ENCODE data around the gene AGAP1. TPM values are rescaled to one million over a fixed set of nuclear protein-coding genes. Genes with fewer than 3 reads are reported as not detected.

Gene AGAP1
- total RNA-seq, 1 donor from 2014 or later = 39.4 TPM

DNA sequence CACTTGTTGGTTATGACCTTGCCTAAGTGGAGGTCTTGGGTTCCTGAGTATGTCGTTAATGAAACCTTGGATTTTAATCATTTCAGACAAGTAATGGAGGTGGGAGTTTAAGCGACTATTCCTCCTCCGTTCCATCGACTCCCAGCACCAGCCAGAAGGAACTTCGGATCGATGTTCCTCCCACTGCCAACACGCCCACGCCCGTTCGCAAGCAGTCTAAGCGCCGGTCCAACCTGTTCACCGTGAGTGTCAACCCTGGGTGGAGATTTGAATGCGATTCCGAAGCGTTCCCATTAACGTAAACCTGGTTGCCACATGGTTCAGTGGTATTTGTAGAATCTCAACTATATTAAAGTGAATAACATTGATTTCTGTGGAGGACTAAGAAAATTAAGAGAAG lies 305.4 kb downstream of the AGAP1 start:
- Histone ChIP-seq H3K27ac (ENCODE audit: low read depth, low read length) (no peak overlapping the region), H3K36me3 (ENCODE audit: insufficient read depth, low read length) (no peaks in the 10 kb centered on the region), H2AFZ (ENCODE audit: low read depth, low read length) (no peak overlapping the region), H3K4me2 (ENCODE audit: low read length) (no peak overlapping the region), H3K4me3 (ENCODE audit: insufficient read depth, low read depth, low read length) (no peak overlapping the region), H3K27me3 (ENCODE audit: insufficient read depth, low read length) (no peaks in the 10 kb centered on the region), H4K20me1 (ENCODE audit: insufficient read depth, low read length) (peaks cover 7% of the 10 kb centered on the region), H3K4me1 (ENCODE audit: insufficient read depth, low read length) (no peaks in the 10 kb centered on the region), H3K9me3 (ENCODE audit: insufficient read depth, low read depth, low read length) (no peaks in the 10 kb centered on the region), H3K9ac (ENCODE audit: low read length) (no peak overlapping the region), H3K79me2 (ENCODE audit: insufficient read depth, low read length) (no peaks in the 10 kb centered on the region)
- Mint-ChIP-seq H3K4me3 (ENCODE audit: unreplicated experiment) (no peak overlapping the region), H3K9me3 (ENCODE audit: unreplicated experiment) (peaks cover 2% of the 10 kb centered on the region), H3K27me3 (ENCODE audit: low read depth, unreplicated experiment) (no peaks in the 10 kb centered on the region), H3K27ac (ENCODE audit: unreplicated experiment) (no peak overlapping the region), H3K4me1 (ENCODE audit: low read depth, unreplicated experiment) (no peaks in the 10 kb centered on the region), H3K36me3 (ENCODE audit: low read depth, unreplicated experiment) (peaks cover 22% of the 10 kb centered on the region)
- TF ChIP-seq EZH2 (IDR thresholded peaks at IDR 0.05; ENCODE audit: insufficient read depth, low read length) = no peak
- TF ChIP-seq, protein P1, sequence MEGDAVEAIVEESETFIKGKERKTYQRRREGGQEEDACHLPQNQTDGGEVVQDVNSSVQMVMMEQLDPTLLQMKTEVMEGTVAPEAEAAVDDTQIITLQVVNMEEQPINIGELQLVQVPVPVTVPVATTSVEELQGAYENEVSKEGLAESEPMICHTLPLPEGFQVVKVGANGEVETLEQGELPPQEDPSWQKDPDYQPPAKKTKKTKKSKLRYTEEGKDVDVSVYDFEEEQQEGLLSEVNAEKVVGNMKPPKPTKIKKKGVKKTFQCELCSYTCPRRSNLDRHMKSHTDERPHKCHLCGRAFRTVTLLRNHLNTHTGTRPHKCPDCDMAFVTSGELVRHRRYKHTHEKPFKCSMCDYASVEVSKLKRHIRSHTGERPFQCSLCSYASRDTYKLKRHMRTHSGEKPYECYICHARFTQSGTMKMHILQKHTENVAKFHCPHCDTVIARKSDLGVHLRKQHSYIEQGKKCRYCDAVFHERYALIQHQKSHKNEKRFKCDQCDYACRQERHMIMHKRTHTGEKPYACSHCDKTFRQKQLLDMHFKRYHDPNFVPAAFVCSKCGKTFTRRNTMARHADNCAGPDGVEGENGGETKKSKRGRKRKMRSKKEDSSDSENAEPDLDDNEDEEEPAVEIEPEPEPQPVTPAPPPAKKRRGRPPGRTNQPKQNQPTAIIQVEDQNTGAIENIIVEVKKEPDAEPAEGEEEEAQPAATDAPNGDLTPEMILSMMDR (IDR thresholded peaks at IDR 0.05; ENCODE audit: insufficient read depth, low read depth, low read length) = no peak
- DNase-seq (ENCODE audit: low read depth) = no peak
- no peak for FAIRE-seq

DNA sequence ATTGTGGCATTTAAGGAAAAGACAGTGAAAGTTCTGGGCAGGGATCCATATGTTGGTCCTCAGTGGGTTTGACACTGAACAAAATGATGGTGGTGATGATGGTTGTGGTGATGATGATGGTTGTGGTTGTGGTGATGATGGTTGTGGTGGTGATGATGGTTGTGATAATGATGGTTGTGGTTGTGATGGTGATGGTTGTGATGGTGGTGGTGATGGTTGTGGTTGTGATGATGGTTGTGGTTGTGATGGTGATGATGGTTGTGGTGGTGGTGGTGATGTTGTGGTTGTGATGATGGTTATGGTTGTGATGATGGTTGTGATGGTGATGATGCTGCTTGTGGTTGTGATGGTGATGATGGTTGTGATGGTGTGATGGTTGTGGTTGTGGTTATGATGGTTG lies 308.7 kb downstream of the AGAP1 start:
- no peaks in the 10 kb centered on the region for H3K27me3 Mint-ChIP-seq (ENCODE audit: low read depth, unreplicated experiment)
- Histone ChIP-seq H3K27ac (ENCODE audit: low read depth, low read length) (no peak overlapping the region), H3K4me2 (ENCODE audit: low read length) (no peak overlapping the region), H3K4me1 (ENCODE audit: insufficient read depth, low read length) (no peaks in the 10 kb centered on the region), H2AFZ (ENCODE audit: low read depth, low read length) (no peak overlapping the region), H3K27me3 (ENCODE audit: insufficient read depth, low read length) (no peaks in the 10 kb centered on the region), H3K9me3 (ENCODE audit: insufficient read depth, low read depth, low read length) (no peaks in the 10 kb centered on the region), H3K79me2 (ENCODE audit: insufficient read depth, low read length) (no peaks in the 10 kb centered on the region), H3K36me3 (ENCODE audit: insufficient read depth, low read length) (no peaks in the 10 kb centered on the region), H3K9ac (ENCODE audit: low read length) (no peak overlapping the region), H3K4me3 (ENCODE audit: insufficient read depth, low read depth, low read length) (no peak overlapping the region), H4K20me1 (ENCODE audit: insufficient read depth, low read length) (peaks cover 7% of the 10 kb centered on the region)
- peaks cover 2% of the 10 kb centered on the region for H3K9me3 Mint-ChIP-seq (ENCODE audit: unreplicated experiment)
- H3K4me3 Mint-ChIP-seq (ENCODE audit: unreplicated experiment) = no peak overlapping the region
- TF ChIP-seq EZH2 (IDR thresholded peaks at IDR 0.05; ENCODE audit: insufficient read depth, low read length) = no peak
- TF ChIP-seq, protein P1 (IDR thresholded peaks at IDR 0.05; ENCODE audit: insufficient read depth, low read depth, low read length) = no peak
- no peaks in the 10 kb centered on the region for H3K4me1 Mint-ChIP-seq (ENCODE audit: low read depth, unreplicated experiment)
- no peak overlapping the region for H3K27ac Mint-ChIP-seq (ENCODE audit: unreplicated experiment)
- FAIRE-seq = no peak
- no peak for DNase-seq (ENCODE audit: low read depth)
- H3K36me3 Mint-ChIP-seq (ENCODE audit: low read depth, unreplicated experiment) = peaks cover 23% of the 10 kb centered on the region

DNA sequence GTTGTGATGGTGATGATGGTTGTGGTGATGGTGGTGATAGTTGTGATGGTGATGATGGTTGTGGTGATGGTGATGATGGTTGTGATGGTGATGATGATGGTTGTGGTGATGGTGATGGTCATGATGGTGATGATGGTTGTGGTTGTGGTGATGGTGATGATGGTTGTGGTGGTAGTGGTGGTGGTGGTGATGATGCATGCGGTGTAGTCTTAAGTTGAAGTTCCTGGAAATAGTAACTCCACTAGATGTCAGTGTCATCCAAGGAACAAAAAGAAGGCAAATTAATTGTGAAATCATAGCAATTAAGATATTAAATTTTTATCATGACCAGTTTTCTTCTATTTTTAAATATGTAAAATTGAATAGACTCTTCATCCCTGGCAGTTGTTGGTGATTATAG lies 309.2 kb downstream of the AGAP1 start:
- Histone ChIP-seq H3K4me3 (ENCODE audit: insufficient read depth, low read depth, low read length) (no peak overlapping the region), H4K20me1 (ENCODE audit: insufficient read depth, low read length) (peaks cover 7% of the 10 kb centered on the region), H3K4me1 (ENCODE audit: insufficient read depth, low read length) (no peaks in the 10 kb centered on the region), H3K79me2 (ENCODE audit: insufficient read depth, low read length) (no peaks in the 10 kb centered on the region), H3K9ac (ENCODE audit: low read length) (no peak overlapping the region), H3K27ac (ENCODE audit: low read depth, low read length) (no peak overlapping the region), H3K4me2 (ENCODE audit: low read length) (no peak overlapping the region), H3K9me3 (ENCODE audit: insufficient read depth, low read depth, low read length) (no peaks in the 10 kb centered on the region), H3K27me3 (ENCODE audit: insufficient read depth, low read length) (no peaks in the 10 kb centered on the region), H2AFZ (ENCODE audit: low read depth, low read length) (no peak overlapping the region), H3K36me3 (ENCODE audit: insufficient read depth, low read length) (no peaks in the 10 kb centered on the region)
- no peak for FAIRE-seq
- peaks cover 19% of the 10 kb centered on the region for H3K36me3 Mint-ChIP-seq (ENCODE audit: low read depth, unreplicated experiment)
- H3K9me3 Mint-ChIP-seq (ENCODE audit: unreplicated experiment) = peaks cover 2% of the 10 kb centered on the region
- peak; percentile 5 for DNase-seq (ENCODE audit: low read depth)
- H3K27ac Mint-ChIP-seq (ENCODE audit: unreplicated experiment) = no peak overlapping the region
- H3K27me3 Mint-ChIP-seq (ENCODE audit: low read depth, unreplicated experiment) = no peaks in the 10 kb centered on the region
- no peaks in the 10 kb centered on the region for H3K4me1 Mint-ChIP-seq (ENCODE audit: low read depth, unreplicated experiment)
- TF ChIP-seq EZH2 (IDR thresholded peaks at IDR 0.05; ENCODE audit: insufficient read depth, low read length) = no peak
- TF ChIP-seq, protein P1 (IDR thresholded peaks at IDR 0.05; ENCODE audit: insufficient read depth, low read depth, low read length) = peak; percentile 23
- H3K4me3 Mint-ChIP-seq (ENCODE audit: unreplicated experiment) = no peak overlapping the region
